Left lung (tissue), 10 donors: Measurements from ENCODE around the gene DNAJC22. TPM values are rescaled to one million over a fixed set of nuclear protein-coding genes. Genes with fewer than 3 reads are reported as not detected.
A peak's percentile ranks its signal among the peaks of the same experiment; 100 is the strongest.

ENCODE experiments used
- ATAC-seq: fragments of 200-7000 bp; cut with Tn5 transposase; one replicate; pipeline ENCODE4 v1.9.1; 2020; ENCODE audit warnings: moderate library complexity
- DNase-seq, 4 donors: peaks; one replicate each; pipeline ENCODE4 v3.0.0-alpha.2; 2013 to 2020
- H3K27ac ChIP-seq, 2 donors: fragments of 200-600 bp; sonication (generic) in 1 of 2; one replicate each; pipeline versions ENCODE4 v1.5.0 to v1.8.0; 2020 to 2021
- H3K27me3 ChIP-seq, 2 donors: fragments of 200-600 bp; sonication (generic) in 1 of 2; one replicate each; pipeline versions ENCODE4 v1.5.0 to v1.8.0; 2020 to 2021
- H3K36me3 ChIP-seq, 2 donors: fragments of 200-600 bp; sonication (generic) in 1 of 2; one replicate each; pipeline versions ENCODE4 v1.5.0 to v1.8.0; 2020 to 2021
- H3K4me1 ChIP-seq, 2 donors: fragments of 200-600 bp; one replicate each; pipeline ENCODE4 v1.8.0; 2021
- H3K4me3 ChIP-seq, 2 donors: fragments of 200-600 bp; sonication (generic) in 1 of 2; one replicate each; pipeline versions ENCODE4 v1.5.0 to v1.8.0; 2020 to 2021; ENCODE audit warnings: mild to moderate bottlenecking in 1 of 2
- H3K9me3 ChIP-seq, 2 donors: fragments of 200-600 bp; sonication (generic) in 1 of 2; one replicate each; pipeline versions ENCODE4 v1.5.0 to v1.8.0; 2020 to 2021
- intact Hi-C, 2 donors: fragments of 100-400 bp; cut with DNase I; formaldehyde crosslinking; loops; one replicate each; pipeline versions ENCODE4 v1.11.2 to v1.14.2; 2022
- polyA plus RNA-seq, 6 donors: library from polyadenylated mRNA; unstranded; fragments of 120-200 nt; gene quantifications; one replicate each; pipeline ENCODE4 v1.2.1, GENCODE V29; 2013; ENCODE audit not compliant: insufficient read length in 6 of 6
- total RNA-seq, 2 donors: library from RNA; stranded (reverse); fragmentation: NEBNext Ultra II Directional; extraction: Animal tissue kit (Norgen Biotek cat#: 25700); gene quantifications; one replicate each; pipeline ENCODE4 v1.2.1, GENCODE V29; 2021
- TF ChIP-seq, protein P1 (sequence below), 2 donors: fragments of 200-600 bp; sonication (generic) in 1 of 2; IDR thresholded peaks; one replicate each; pipeline versions ENCODE4 v1.5.0 to v1.8.0; 2021; ENCODE audit warnings: antibody characterized with exemption in 2 of 2
- donor health status: DM: no; HTN: yes; CAD: no.
- donor health status: DM: no; HTN: no; CAD: no.

The DNAJC22 gene
- total and polyA plus RNA-seq, 8 donors = 0.21 to 7.0 (median 6.4) TPM

DNA sequence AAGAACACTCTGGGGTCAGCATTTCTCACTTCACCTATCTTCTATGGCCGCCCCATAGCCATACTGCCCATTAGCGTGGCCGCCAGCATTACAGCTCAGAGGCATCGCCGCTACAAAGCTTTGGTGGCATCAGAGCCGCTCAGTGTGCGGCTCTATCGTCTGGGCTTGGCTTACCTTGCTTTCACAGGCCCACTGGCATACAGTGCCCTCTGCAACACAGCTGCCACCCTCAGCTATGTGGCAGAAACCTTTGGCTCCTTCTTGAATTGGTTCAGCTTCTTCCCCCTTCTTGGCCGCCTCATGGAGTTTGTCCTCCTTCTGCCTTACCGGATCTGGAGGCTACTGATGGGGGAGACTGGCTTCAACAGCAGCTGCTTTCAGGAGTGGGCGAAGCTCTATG, 2.6 kb downstream of the DNAJC22 start:
- no peak overlapping the region for H3K4me3 ChIP-seq
- H3K27ac ChIP-seq = no peak overlapping the region
- H3K9me3 ChIP-seq = no peaks in the 10 kb centered on the region
- no peaks in the 10 kb centered on the region for H3K36me3 ChIP-seq
- H3K4me1 ChIP-seq = peaks cover 27 to 36% of the 10 kb centered on the region in 2 donors
- ATAC-seq (no peak), DNase-seq (no peak)
- peaks cover 39 to 93% of the 10 kb centered on the region in 2 donors for H3K27me3 ChIP-seq
- TF ChIP-seq, protein P1, sequence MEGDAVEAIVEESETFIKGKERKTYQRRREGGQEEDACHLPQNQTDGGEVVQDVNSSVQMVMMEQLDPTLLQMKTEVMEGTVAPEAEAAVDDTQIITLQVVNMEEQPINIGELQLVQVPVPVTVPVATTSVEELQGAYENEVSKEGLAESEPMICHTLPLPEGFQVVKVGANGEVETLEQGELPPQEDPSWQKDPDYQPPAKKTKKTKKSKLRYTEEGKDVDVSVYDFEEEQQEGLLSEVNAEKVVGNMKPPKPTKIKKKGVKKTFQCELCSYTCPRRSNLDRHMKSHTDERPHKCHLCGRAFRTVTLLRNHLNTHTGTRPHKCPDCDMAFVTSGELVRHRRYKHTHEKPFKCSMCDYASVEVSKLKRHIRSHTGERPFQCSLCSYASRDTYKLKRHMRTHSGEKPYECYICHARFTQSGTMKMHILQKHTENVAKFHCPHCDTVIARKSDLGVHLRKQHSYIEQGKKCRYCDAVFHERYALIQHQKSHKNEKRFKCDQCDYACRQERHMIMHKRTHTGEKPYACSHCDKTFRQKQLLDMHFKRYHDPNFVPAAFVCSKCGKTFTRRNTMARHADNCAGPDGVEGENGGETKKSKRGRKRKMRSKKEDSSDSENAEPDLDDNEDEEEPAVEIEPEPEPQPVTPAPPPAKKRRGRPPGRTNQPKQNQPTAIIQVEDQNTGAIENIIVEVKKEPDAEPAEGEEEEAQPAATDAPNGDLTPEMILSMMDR (IDR thresholded peaks at IDR 0.05) = no peak
- intact Hi-C loops = loop anchor here in 1 of 2 donors (10.0 kb wide), 1 partner anchor 64 kb away; no protein-coding TSS in a partner anchor

DNA sequence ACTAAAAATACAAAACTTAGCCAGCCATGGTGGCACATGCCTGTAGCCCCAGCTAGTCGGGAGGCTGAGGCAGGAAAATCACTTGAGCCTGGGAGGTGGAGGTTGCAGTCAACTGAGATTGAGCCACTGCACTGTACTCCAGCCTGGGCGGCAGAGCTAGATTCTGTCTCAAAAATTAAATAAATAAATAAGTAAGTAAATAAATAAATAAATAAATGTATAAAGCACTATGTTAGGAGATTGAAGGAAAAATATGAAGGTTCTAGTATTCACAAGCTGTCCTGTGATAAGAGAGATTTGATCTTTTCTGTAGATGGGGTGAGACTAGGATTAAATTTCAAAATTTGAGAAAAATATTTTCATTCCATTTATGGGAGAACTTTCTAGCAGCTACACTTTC, 5.7 kb downstream of the DNAJC22 start:
- peaks cover 7 to 9% of the 10 kb centered on the region in 2 donors for H3K4me1 ChIP-seq
- H3K9me3 ChIP-seq = no peaks in the 10 kb centered on the region
- peaks cover 8 to 69% of the 10 kb centered on the region in 2 donors for H3K27me3 ChIP-seq
- TF ChIP-seq, protein P1 (IDR thresholded peaks at IDR 0.05) = no peak
- H3K36me3 ChIP-seq = no peaks in the 10 kb centered on the region
- DNase-seq = no peak
- intact Hi-C loops = no loop called here
- H3K27ac ChIP-seq = no peak overlapping the region
- no peak overlapping the region for H3K4me3 ChIP-seq
- no peak for ATAC-seq

DNA sequence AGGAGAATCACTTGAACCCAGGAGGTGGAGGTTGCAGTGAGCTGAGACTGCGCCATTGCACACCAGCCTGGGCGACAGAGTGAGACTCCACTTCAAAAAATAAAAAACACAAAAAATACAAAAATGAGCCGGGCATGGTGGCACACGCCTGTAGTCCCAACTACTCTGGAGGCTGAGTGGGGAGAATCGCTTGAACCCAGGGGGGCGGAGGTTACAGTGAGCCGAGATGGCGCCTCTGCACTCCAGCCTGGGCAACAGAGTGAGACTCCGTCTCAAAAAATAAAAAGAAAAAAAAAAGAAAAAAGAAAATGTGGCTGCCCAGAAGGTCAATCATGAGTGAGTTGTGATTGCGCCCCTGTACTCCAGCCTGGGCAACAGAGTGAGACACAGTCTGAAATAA, 9.2 kb downstream of the DNAJC22 start:
- Histone ChIP-seq H3K4me1 (no peaks in the 10 kb centered on the region), H3K9me3 (no peaks in the 10 kb centered on the region), H3K4me3 (no peak overlapping the region), H3K36me3 (no peaks in the 10 kb centered on the region), H3K27me3 (peaks cover 0 to 51% of the 10 kb centered on the region in 2 donors), H3K27ac (no peak overlapping the region)
- TF ChIP-seq, protein P1 (IDR thresholded peaks at IDR 0.05) = no peak
- no peak for DNase-seq
- intact Hi-C loops = loop anchor here in 1 of 2 donors (5.0 kb wide), 1 partner anchor 156 kb away; no protein-coding TSS in a partner anchor
- no peak for ATAC-seq

DNA sequence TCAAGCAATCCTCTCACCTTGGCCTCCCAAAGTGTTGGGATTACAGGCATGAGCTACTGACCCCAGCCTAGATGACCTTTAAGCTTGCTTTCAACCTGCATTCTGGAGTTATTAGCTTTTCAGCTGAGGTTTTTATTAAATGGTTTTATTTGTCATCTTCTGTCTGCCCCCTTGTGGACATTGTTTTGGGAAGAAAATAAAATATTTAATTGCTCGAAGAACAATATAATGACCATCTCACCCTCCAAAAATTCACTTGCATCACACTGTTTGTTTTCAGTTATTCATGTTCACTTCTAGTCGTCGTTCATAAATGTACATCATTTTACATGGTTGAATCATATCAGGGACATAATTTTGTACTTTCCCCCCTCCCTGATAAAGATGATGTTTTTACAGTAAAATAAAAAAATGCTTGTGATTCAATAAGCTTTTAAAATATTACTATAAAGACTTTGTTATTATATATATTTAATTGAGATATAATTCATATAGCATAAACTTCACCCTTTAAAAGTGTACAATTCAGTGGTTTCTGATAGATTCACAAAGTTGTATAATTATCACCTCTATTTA, 10.5 kb downstream of the DNAJC22 start:
- Histone ChIP-seq H3K27me3 (peaks cover 0 to 38% of the 10 kb centered on the region in 2 donors), H3K27ac (no peak overlapping the region), H3K4me1 (no peaks in the 10 kb centered on the region), H3K4me3 (no peak overlapping the region), H3K36me3 (no peaks in the 10 kb centered on the region), H3K9me3 (no peaks in the 10 kb centered on the region)
- no peak for ATAC-seq
- TF ChIP-seq, protein P1 (IDR thresholded peaks at IDR 0.05) = peak; percentile 13 to 27
- intact Hi-C loops = loop anchor here in 1 of 2 donors (5.0 kb wide), 1 partner anchor 155 kb away; no protein-coding TSS in a partner anchor
- DNase-seq = no peak

DNA sequence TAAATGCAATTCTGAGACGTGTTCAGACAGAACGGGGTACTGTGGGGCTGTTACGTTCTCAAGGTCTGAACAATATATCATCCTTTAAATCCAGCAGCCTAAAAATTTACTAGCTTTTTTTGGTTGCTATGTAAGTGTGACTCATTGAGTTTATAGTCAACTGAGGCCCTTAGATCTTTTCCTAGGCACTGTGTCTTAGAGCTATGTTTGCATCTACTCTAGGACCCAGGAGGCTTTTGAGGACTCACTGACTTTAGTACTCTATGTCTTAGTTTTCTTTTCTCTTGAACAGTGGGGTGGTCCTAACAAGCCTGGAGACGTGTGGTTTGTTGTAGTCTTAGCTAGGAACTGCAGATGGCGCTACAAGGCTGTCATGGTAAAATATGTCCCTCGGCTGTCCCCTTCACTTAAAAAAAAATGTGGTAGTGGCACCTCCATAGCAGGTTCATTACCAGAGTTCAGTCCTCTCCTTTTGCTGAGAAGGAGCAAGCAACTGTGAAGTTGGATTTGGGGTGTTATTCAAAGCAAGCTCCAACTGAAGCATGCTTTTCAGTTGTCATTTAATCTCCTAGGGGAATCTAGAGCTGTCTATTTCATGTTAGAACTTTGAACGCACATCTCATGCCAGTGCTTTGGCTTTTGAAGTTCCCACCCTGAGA, 11.9 kb downstream of the DNAJC22 start:
- no peaks in the 10 kb centered on the region for H3K9me3 ChIP-seq
- DNase-seq = peak in 1 of 4 donors; percentile 76
- intact Hi-C loops = loop anchor here in 1 of 2 donors (5.0 kb wide), 1 partner anchor 154 kb away; no protein-coding TSS in a partner anchor
- peaks cover 0 to 27% of the 10 kb centered on the region in 2 donors for H3K27me3 ChIP-seq
- no peaks in the 10 kb centered on the region for H3K4me1 ChIP-seq
- H3K4me3 ChIP-seq = no peak overlapping the region
- TF ChIP-seq, protein P1 (IDR thresholded peaks at IDR 0.05) = peak; percentile 57 to 75
- peak; percentile 96 for ATAC-seq
- no peaks in the 10 kb centered on the region for H3K36me3 ChIP-seq
- no peak overlapping the region for H3K27ac ChIP-seq
